Hepatocyte (in vitro differentiated cells): ENCODE data around the gene FOXO1. TPM values are rescaled to one million over a fixed set of nuclear protein-coding genes. Genes with fewer than 3 reads are reported as not detected.

Experiments
- DNase-seq: peaks from one replicate; pipeline ENCODE4 v3.0.0-alpha.2; 2016; ENCODE audit warnings: low spot score
- H2AFZ ChIP-seq: fragments of 200-600 bp; sonication (generic); 2 replicates; pipeline ENCODE4 v1.6.0; 2016; ENCODE audit warnings: antibody characterized with exemption, mild to moderate bottlenecking
- H3K27ac ChIP-seq: fragments of 200-600 bp; sonication (generic); 2 replicates; pipeline ENCODE4 v1.5.1; 2016; ENCODE audit warnings: mild to moderate bottlenecking
- H3K27me3 ChIP-seq: fragments of 200-600 bp; sonication (generic); 2 replicates; pipeline ENCODE4 v1.6.1; 2016
- H3K36me3 ChIP-seq: fragments of 200-600 bp; sonication (generic); replicated peaks from 2 replicates; pipeline ENCODE4 v1.5.1; 2016; ENCODE audit warnings: low read depth; ENCODE audit not compliant: insufficient read depth
- H3K4me1 ChIP-seq: fragments of 200-600 bp; sonication (generic); 2 replicates; pipeline ENCODE4 v1.5.1; 2016; ENCODE audit warnings: mild to moderate bottlenecking, moderate library complexity; ENCODE audit not compliant: insufficient read depth
- H3K4me2 ChIP-seq: fragments of 200-600 bp; sonication (generic); 2 replicates; pipeline ENCODE4 v1.6.0; 2016
- H3K4me3 ChIP-seq: fragments of 200-600 bp; sonication (generic); 2 replicates; pipeline ENCODE4 v1.5.1; 2016; ENCODE audit warnings: mild to moderate bottlenecking
- H3K79me2 ChIP-seq: fragments of 200-600 bp; sonication (generic); 2 replicates; pipeline ENCODE4 v1.6.0; 2017; ENCODE audit warnings: mild to moderate bottlenecking
- H3K9me2 ChIP-seq: fragments of 200-600 bp; sonication (generic); replicated peaks from 2 replicates; pipeline ENCODE4 v1.6.0; 2017; ENCODE audit warnings: mild to moderate bottlenecking; ENCODE audit not compliant: insufficient read depth
- H3K9me3 ChIP-seq: fragments of 200-600 bp; sonication (generic); 2 replicates; pipeline ENCODE4 v1.5.1; 2016; ENCODE audit warnings: low read depth, mild to moderate bottlenecking
- H4K20me1 ChIP-seq: fragments of 200-600 bp; sonication (generic); 2 replicates; pipeline ENCODE4 v1.6.0; 2016; ENCODE audit warnings: mild to moderate bottlenecking; ENCODE audit not compliant: insufficient read depth, poor library complexity, severe bottlenecking
- EZH2 ChIP-seq: fragments of 200-600 bp; sonication (generic); IDR thresholded peaks from 2 replicates; pipeline ENCODE4 v1.6.1; 2016; ENCODE audit warnings: antibody characterized with exemption, mild to moderate bottlenecking, borderline replicate concordance
- EZH2phosphoT487 ChIP-seq: fragments of 200-600 bp; sonication (generic); IDR thresholded peaks from one replicate; pipeline ENCODE4 v1.6.1; 2018; ENCODE audit warnings: antibody characterized with exemption, mild to moderate bottlenecking, low read depth, moderate library complexity; ENCODE audit not compliant: unreplicated experiment, severe bottlenecking
- WGBS: methylation state at CpG from one replicate; pipeline ENCODE4 v1.1.6; 2016; ENCODE audit warnings: low lambda C conversion rate; ENCODE audit errors: missing lambda C conversion rate; 5-methylcytosine and 5-hydroxymethylcytosine counted together
- polyA plus RNA-seq: library from polyadenylated mRNA; unstranded; fragments of >200 nt; fragmentation: Nextera tagmentation; extraction: Ambion mirVana; gene quantifications from 2 replicates; pipeline ENCODE4 v1.2.1, GENCODE V29; 2016
- total RNA-seq: library from RNA; depleted of rRNA; stranded (reverse); fragments of >200 nt; gene quantifications from 2 replicates; pipeline ENCODE4 v1.2.3, GENCODE V29; 2014
- TF ChIP-seq, protein P1 (sequence below): fragments of 200-600 bp; sonication (generic); IDR thresholded peaks from 2 replicates; pipeline ENCODE4 v1.5.1; 2016; ENCODE audit warnings: antibody characterized with exemption, mild to moderate bottlenecking; ENCODE audit not compliant: poor library complexity

Gene FOXO1
- total and polyA plus RNA-seq, 2 experiments from 2014 or later = 30.3 to 35.2 TPM

DNA sequence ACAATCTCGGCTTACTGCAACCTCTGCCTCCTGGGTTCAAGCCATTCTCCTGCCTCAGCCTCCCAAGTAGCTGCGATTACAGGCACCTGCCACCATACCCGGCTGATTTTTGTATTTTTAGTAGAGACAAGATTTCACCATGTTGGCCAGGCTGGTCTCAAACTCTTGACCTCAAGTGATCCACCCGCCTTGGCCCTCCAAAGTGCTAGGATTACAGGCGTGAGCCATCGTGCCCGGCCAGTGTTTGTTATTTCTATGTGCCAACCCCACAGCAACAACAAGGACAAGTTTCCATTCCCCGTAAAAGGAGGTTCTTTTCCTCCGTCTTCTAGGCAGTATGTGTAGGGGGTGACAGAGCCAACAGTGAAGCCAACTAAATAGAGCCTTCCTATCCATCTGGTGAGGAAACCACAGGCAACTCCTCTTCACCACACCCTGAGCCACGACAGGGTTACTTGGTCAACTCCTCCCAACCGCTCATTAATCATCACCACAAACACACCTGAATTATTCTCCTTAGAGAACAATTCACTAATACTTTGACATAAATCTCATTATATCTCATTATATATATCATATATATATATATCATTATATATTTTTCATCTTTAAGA, 25.5 kb downstream of the FOXO1 start:
- Histone ChIP-seq H2AFZ (no peak overlapping the region), H3K27me3 (no peaks in the 10 kb centered on the region), H3K27ac (no peak overlapping the region), H3K4me3 (no peak overlapping the region), H3K4me1 (peaks cover 23% of the 10 kb centered on the region), H3K79me2 (peaks cover 78% of the 10 kb centered on the region), H3K4me2 (no peak overlapping the region), H3K9me2 (no peaks in the 10 kb centered on the region), H3K36me3 (no peaks in the 10 kb centered on the region), H3K9me3 (no peaks in the 10 kb centered on the region), H4K20me1 (peaks cover 58% of the 10 kb centered on the region)
- 97% methylated on average over 11 of the region's 11 CpGs for WGBS
- TF ChIP-seq EZH2phosphoT487 (no peak), EZH2 (no peak)
- TF ChIP-seq, protein P1, sequence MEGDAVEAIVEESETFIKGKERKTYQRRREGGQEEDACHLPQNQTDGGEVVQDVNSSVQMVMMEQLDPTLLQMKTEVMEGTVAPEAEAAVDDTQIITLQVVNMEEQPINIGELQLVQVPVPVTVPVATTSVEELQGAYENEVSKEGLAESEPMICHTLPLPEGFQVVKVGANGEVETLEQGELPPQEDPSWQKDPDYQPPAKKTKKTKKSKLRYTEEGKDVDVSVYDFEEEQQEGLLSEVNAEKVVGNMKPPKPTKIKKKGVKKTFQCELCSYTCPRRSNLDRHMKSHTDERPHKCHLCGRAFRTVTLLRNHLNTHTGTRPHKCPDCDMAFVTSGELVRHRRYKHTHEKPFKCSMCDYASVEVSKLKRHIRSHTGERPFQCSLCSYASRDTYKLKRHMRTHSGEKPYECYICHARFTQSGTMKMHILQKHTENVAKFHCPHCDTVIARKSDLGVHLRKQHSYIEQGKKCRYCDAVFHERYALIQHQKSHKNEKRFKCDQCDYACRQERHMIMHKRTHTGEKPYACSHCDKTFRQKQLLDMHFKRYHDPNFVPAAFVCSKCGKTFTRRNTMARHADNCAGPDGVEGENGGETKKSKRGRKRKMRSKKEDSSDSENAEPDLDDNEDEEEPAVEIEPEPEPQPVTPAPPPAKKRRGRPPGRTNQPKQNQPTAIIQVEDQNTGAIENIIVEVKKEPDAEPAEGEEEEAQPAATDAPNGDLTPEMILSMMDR = no peak
- DNase-seq = no peak

DNA sequence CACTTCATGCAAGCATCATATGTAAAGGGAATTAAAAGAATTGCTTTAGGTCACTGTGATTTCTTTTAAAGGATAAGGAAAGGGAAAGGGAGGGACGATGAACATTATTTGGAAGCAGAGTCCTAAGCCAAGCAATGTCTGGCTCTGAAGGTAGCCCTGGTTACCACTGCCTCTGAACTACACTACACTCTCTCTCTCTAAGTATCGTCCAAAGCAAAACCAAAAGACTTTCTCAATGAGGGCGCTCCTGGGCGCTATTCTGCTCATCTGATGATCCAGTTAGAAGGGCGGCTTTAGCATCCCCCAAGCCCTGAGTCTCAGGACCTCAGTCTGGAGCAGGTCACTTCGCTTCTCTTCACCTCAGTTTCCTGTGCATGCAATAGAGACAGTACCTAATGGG, 26.2 kb downstream of the FOXO1 start:
- H3K27ac ChIP-seq = no peak overlapping the region
- H3K4me2 ChIP-seq = no peak overlapping the region
- H3K9me3 ChIP-seq = no peaks in the 10 kb centered on the region
- no peaks in the 10 kb centered on the region for H3K36me3 ChIP-seq
- no peak overlapping the region for H3K4me3 ChIP-seq
- no peak for TF ChIP-seq EZH2
- TF ChIP-seq EZH2phosphoT487 = no peak
- TF ChIP-seq, protein P1 = no peak
- H4K20me1 ChIP-seq = peaks cover 58% of the 10 kb centered on the region
- peaks cover 79% of the 10 kb centered on the region for H3K79me2 ChIP-seq
- 85% methylated on average over 6 of the region's 6 CpGs for WGBS
- no peak for DNase-seq
- H2AFZ ChIP-seq = no peak overlapping the region
- no peaks in the 10 kb centered on the region for H3K27me3 ChIP-seq
- peaks cover 23% of the 10 kb centered on the region for H3K4me1 ChIP-seq
- no peaks in the 10 kb centered on the region for H3K9me2 ChIP-seq

DNA sequence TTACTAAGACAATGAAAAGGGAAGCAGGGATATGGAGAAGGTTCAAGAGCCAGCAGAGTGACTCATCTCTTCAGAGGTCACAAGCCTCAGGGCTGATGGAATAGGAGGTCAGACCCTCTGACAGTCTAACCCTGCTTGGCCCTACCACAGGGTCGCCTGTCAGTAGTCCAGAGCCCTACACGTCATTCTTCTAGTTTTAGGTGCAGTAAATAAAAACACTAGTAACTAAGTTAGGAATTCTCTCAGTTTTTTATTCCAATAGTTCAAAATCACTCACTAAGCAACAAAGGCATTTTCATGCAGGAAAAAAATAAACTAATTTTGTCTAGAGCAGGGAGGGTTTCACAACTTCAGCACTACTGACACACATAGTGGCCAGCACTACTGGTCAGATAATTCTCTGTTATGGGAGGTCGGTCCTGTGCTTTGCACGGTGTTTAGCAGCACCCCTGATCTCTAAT, 27.2 kb downstream of the FOXO1 start:
- Histone ChIP-seq H3K36me3 (no peaks in the 10 kb centered on the region), H3K27ac (no peak overlapping the region), H3K4me1 (peaks cover 14% of the 10 kb centered on the region), H3K9me3 (no peaks in the 10 kb centered on the region), H3K4me3 (no peak overlapping the region), H3K9me2 (no peaks in the 10 kb centered on the region), H2AFZ (no peak overlapping the region), H3K79me2 (peaks cover 88% of the 10 kb centered on the region), H3K27me3 (no peaks in the 10 kb centered on the region), H4K20me1 (peaks cover 62% of the 10 kb centered on the region), H3K4me2 (no peak overlapping the region)
- TF ChIP-seq, protein P1 = no peak
- no peak for TF ChIP-seq EZH2phosphoT487
- TF ChIP-seq EZH2 = no peak
- WGBS = 65% methylated on average over 4 of the region's 4 CpGs
- DNase-seq = no peak
